Measurements from ENCODE around the gene BECN2.

DNA sequence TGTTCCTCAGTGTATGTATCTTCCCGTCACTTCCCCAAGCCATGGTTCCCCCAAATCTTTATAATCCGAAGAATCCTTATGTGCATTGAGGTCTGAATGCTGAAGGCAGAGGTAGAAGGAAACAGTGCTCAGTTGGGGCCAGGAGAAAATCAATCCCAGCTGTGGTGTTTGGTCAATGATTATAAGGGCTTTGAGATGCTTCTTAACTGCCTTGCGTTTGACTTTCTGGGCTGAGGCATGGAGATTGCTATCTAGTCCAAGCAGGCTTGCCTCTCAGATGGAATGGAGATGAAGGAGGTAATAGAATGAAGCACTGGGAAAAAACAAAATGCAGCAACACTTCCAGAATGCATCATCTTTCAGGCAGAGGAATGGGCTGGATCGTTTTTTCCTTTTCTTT is 44.9 kb downstream of the BECN2 start:
- TF ChIP-seq CTCF (IDR thresholded peaks at IDR 0.05), result no peak
- no peak for TF ChIP-seq POLR2A (IDR thresholded peaks at IDR 0.05)
